ENCODE data around the gene ARMH3. TPM values are rescaled to one million over a fixed set of nuclear protein-coding genes. Genes with fewer than 3 reads are reported as not detected.

The ARMH3 gene
- total RNA-seq, 4 donors from 2014 or later = 11.5 to 29.7 (median 19.5) TPM

DNA sequence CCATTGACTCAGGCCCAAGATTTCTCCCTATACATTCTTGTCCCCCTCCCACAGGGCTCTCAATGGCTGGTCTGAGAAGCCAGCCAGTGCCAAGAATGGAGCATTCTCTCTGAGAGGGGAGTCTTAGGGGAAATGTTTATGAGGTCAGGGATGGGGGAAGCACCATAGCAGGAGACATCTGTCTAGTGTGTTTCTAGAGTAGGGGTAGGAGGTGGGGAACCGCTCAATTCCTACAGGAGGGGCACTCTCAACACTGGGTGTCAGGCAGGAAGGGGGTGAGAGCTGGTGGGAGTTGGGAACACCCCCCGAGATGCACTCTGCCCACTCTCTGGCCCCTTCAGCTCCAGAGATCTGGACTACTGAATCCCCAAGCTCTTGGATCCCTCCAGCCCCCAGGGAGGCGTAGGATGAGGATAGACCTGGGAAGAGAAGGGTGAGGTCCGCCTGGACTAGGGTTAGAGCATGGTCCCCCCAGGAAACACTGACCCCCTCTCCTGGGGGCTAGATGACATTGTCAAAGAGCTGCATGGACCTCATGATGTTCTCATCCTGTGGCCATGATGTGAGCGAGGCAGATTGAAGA, 229.0 kb downstream of the ARMH3 start:
- no peak for DNase-seq
- WGBS, 2 donors (ENCODE audit: low coverage in 1 of 2) = 94 to 100% methylated on average over 3 to 5 of the region's 5 CpGs
- Histone ChIP-seq H3K9me3 (no peaks in the 10 kb centered on the region), H3K36me3 (no peaks in the 10 kb centered on the region), H3K4me1 (peaks cover 4 to 17% (median 11%) of the 10 kb centered on the region in 4 donors), H3K27me3 (no peaks in the 10 kb centered on the region), H3K4me3 (no peak overlapping the region), H3K27ac (no peak overlapping the region)
- no peak for TF ChIP-seq POLR2A (IDR thresholded peaks at IDR 0.05)
- TF ChIP-seq POLR2AphosphoS5 (IDR thresholded peaks at IDR 0.05) = no peak
- no peak for TF ChIP-seq EP300 (IDR thresholded peaks at IDR 0.05; ENCODE audit: low read depth)
- no peak for TF ChIP-seq CTCF (IDR thresholded peaks at IDR 0.05)
- intact Hi-C loops (cut with DNase I; ENCODE audit: low total_unique reads) = no loop called here
- in situ Hi-C loops (cut with MboI; ENCODE audit: low pct_ligation_motif_present in 1 of 4, low pct_unique_long_range_greater_than_20kb in 1 of 4, low sequenced_read_pairs in 3 of 4) = no loop called here

GRCh38 chr10:101824736-101825135, 231.2 kb downstream of the ARMH3 start:
- DNase-seq = no peak
- TF ChIP-seq POLR2AphosphoS5 (IDR thresholded peaks at IDR 0.05) (no peak), EP300 (IDR thresholded peaks at IDR 0.05; ENCODE audit: low read depth) (no peak), CTCF (IDR thresholded peaks at IDR 0.05) (no peak), POLR2A (IDR thresholded peaks at IDR 0.05) (no peak)
- intact Hi-C loops (cut with DNase I; ENCODE audit: low total_unique reads) = no loop called here
- in situ Hi-C loops (cut with MboI; ENCODE audit: low pct_ligation_motif_present in 1 of 4, low pct_unique_long_range_greater_than_20kb in 1 of 4, low sequenced_read_pairs in 3 of 4) = no loop called here
- H3K9me3 ChIP-seq = no peaks in the 10 kb centered on the region
- H3K27ac ChIP-seq = no peak overlapping the region
- H3K27me3 ChIP-seq = no peaks in the 10 kb centered on the region
- no peaks in the 10 kb centered on the region for H3K36me3 ChIP-seq
- no peak overlapping the region for H3K4me3 ChIP-seq
- H3K4me1 ChIP-seq = peaks cover 0 to 6% (median 2%) of the 10 kb centered on the region in 4 donors
- 88 to 100% methylated on average over 2 of the region's 2 CpGs for WGBS, 2 donors (ENCODE audit: low coverage in 1 of 2)

GRCh38 chr10:101818872-101819633, 236.9 kb downstream of the ARMH3 start:
- Histone ChIP-seq H3K4me3 (peak overlapping the region; percentile 6 to 93 (median 56)), H3K27ac (peak overlapping the region; percentile 96 to 99 (median 98)), H3K36me3 (no peaks in the 10 kb centered on the region), H3K4me1 (peaks cover 2 to 34% (median 29%) of the 10 kb centered on the region in 4 donors), H3K9me3 (no peaks in the 10 kb centered on the region), H3K27me3 (no peaks in the 10 kb centered on the region)
- TF ChIP-seq EP300 (IDR thresholded peaks at IDR 0.05; ENCODE audit: low read depth) (no peak), CTCF (IDR thresholded peaks at IDR 0.05) (no peak), POLR2A (IDR thresholded peaks at IDR 0.05) (no peak), POLR2AphosphoS5 (IDR thresholded peaks at IDR 0.05) (no peak)
- WGBS, 2 donors (ENCODE audit: low coverage in 1 of 2) = 28 to 40% methylated on average over 6 to 14 of the region's 14 CpGs
- intact Hi-C loops (cut with DNase I; ENCODE audit: low total_unique reads) (no loop called here), in situ Hi-C loops (cut with MboI; ENCODE audit: low pct_ligation_motif_present in 1 of 4, low pct_unique_long_range_greater_than_20kb in 1 of 4, low sequenced_read_pairs in 3 of 4) (no loop called here)
- peak; percentile 49 for DNase-seq

DNA sequence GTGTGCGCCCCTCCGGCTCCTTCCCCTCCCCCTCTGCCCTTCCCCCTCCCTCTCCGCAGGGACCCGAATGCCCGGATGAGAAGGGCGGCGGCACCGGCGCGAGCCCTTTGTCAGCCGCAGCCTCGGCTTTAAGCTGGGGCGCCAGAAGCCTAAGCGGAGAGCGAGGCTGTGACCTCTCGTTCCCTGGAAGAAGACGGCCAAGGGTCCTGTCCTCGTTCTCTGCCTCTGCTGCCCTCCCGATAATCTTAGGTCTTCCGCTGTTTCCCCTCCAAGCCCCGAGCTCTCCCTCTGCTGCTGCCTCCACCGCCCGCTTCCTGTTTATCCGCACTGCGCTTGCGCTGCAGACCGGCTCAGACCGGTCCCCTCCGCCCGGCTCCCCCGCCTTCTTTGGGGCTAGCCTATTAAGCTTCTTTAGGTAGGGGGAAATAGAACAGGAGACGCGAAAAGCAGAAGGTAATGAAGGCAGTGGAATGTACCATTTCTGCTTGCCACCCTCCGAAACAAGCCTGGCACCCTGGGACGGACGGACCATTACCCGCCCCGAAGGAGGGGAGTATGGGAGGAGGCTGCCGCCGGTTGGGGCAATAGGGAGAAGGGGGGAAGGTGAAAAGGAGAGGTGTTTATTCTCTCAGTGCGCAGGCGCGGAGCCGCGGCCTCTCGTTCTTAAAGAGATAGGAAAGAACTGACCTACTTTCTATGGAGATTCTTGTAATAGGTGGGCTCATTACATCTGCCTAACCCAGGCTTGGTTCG, 237.7 kb downstream of the ARMH3 start, which contains the start of gene OGA:
TSS of gene OGA (minus strand) at position 326 of the 753 bp plus-strand sequence. CDS start 422 bp downstream, outside the sequence.
- 0 to 2% methylated on average over 7 to 47 of the region's 47 CpGs for WGBS, 2 donors (ENCODE audit: low coverage in 1 of 2)
- H3K9me3 ChIP-seq = no peaks in the 10 kb centered on the region
- in situ Hi-C loops (cut with MboI; ENCODE audit: low pct_ligation_motif_present in 1 of 4, low pct_unique_long_range_greater_than_20kb in 1 of 4, low sequenced_read_pairs in 3 of 4) (no loop called here), intact Hi-C loops (cut with DNase I; ENCODE audit: low total_unique reads) (no loop called here)
- peak; percentile 98 for DNase-seq
- TF ChIP-seq EP300 (IDR thresholded peaks at IDR 0.05; ENCODE audit: low read depth) (peak; percentile 37), CTCF (IDR thresholded peaks at IDR 0.05) (no peak), POLR2A (IDR thresholded peaks at IDR 0.05) (peak; percentile 97), POLR2AphosphoS5 (IDR thresholded peaks at IDR 0.05) (peak; percentile 98 to 99 (median 99))
- no peaks in the 10 kb centered on the region for H3K27me3 ChIP-seq
- peak within 1 kb of the TSS; percentile 96 to 99 (median 98) for H3K27ac ChIP-seq
- H3K4me1 ChIP-seq = peaks cover 2 to 41% (median 36%) of the 10 kb centered on the region in 4 donors
- peaks cover 0 to 2% (median 0%) of the 10 kb centered on the region in 4 donors for H3K36me3 ChIP-seq
- peak within 1 kb of the TSS; percentile 86 to 98 (median 91) for H3K4me3 ChIP-seq
